ENCODE measurements around the gene LACC1.

- TF ChIP-seq, protein P1, sequence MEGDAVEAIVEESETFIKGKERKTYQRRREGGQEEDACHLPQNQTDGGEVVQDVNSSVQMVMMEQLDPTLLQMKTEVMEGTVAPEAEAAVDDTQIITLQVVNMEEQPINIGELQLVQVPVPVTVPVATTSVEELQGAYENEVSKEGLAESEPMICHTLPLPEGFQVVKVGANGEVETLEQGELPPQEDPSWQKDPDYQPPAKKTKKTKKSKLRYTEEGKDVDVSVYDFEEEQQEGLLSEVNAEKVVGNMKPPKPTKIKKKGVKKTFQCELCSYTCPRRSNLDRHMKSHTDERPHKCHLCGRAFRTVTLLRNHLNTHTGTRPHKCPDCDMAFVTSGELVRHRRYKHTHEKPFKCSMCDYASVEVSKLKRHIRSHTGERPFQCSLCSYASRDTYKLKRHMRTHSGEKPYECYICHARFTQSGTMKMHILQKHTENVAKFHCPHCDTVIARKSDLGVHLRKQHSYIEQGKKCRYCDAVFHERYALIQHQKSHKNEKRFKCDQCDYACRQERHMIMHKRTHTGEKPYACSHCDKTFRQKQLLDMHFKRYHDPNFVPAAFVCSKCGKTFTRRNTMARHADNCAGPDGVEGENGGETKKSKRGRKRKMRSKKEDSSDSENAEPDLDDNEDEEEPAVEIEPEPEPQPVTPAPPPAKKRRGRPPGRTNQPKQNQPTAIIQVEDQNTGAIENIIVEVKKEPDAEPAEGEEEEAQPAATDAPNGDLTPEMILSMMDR (IDR thresholded peaks at IDR 0.05): no peak
- TF ChIP-seq POLR2A (IDR thresholded peaks at IDR 0.05): no peak
Measured at GRCh38 chr13:43938449-43938848, 58.7 kb downstream of the LACC1 start.
